Stimulated activated CD4-positive, alpha-beta T cell treated with anti-CD3 and anti-CD28 coated beads, Interleukin-1b, Interleukin-23, amount 100 ng/mL, for 4 hours (primary cell): ENCODE results near the gene IFITM1.
"Not testable (repeated sequence)": the region's sequence is repeated elsewhere in the genome, so short reads cannot be mapped to it uniquely, and the experiment has no call there.

ENCODE experiments used
- DNase-seq, 2 donors: peaks; one replicate each; pipeline ENCODE4 v3.0.0-alpha.2; 2020; ENCODE audit warnings: low read depth in 2 of 2

Gene IFITM1

GRCh38 chr11:344836-345578 lies 31.2 kb downstream of the IFITM1 start:
- no peak for DNase-seq

- DNase-seq = no peak
Observed at GRCh38 chr11:346529-346928, 32.7 kb downstream of the IFITM1 start.

DNA sequence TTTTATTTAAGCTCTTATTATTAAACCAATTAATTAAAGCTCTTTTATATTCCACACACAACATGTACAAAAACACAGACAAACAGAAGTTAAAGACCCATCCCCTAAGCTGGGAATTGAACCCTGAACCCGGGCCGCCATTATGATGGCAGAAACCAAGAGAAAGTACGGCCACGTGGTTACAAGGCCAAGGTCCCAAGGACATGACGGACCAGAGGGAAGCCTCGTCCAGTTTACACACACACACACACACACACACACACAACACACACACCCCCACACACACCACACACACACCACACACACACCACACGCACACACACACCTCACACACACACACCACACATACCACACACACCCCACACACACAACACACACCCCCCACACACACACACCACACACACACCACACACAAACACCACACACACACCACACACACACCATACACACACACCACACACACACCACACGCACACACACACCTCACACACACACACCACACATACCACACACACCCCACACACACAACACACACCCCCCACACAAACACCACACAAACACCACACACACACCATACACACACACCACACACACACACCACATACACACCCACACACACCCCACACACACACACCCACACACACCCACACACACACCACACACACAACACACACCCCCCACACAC lies 35.6 kb downstream of the IFITM1 start:
- DNase-seq = not testable (repeated sequence)

- DNase-seq = not testable (repeated sequence)
Observed at GRCh38 chr11:350033-350722, 36.3 kb downstream of the IFITM1 start.

DNA sequence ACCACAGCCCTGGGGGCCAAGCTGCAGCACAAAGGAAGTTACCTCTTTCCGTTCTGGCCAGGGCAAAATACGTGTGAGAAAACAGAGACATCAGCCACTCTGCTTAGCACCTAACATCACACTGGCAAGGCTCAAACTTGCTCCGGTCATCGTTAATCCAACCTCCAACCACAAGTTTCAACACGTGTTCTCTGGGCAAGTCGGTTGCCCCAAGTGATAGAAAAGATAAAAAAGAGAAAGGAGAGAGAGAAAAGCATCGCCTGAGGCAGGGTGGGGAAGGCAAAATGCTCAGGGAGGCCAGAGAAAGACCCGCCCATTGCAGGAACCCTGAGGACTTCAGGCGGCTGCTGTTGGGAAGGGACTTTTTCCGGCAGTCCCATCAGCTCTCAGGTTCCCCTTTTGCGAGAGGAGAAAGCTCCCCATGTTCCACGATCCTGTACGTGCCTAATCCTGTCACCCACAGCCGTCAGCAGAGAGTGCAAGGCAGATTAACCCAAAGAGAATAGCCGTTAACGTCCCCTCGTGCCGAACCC lies 36.9 kb downstream of the IFITM1 start:
- DNase-seq = no peak

DNA sequence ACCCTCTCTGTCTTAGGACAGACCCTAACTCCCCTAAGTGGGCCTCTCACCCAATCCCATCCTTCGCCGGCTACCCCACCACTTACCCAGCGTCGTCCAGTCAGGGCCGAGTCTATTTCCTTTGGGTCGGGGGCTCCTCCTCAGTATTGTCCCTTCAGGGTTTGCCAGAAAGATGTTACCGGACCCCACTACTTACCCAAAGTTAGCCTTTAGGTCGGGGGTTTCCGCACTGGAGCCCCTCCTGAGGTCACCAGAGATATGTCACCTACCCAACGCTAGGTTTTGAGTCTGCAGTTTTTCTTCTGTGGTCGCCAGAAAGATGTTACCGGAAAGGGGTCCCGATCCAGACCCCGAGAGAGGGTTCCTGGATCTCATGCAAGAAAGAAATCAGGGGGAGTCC lies 37.6 kb downstream of the IFITM1 start:
- no peak for DNase-seq

GRCh38 chr11:352456-353031 lies 38.7 kb downstream of the IFITM1 start:
- DNase-seq = no peak

- no peak for DNase-seq
Observed at GRCh38 chr11:353179-353873, 39.5 kb downstream of the IFITM1 start.

DNA sequence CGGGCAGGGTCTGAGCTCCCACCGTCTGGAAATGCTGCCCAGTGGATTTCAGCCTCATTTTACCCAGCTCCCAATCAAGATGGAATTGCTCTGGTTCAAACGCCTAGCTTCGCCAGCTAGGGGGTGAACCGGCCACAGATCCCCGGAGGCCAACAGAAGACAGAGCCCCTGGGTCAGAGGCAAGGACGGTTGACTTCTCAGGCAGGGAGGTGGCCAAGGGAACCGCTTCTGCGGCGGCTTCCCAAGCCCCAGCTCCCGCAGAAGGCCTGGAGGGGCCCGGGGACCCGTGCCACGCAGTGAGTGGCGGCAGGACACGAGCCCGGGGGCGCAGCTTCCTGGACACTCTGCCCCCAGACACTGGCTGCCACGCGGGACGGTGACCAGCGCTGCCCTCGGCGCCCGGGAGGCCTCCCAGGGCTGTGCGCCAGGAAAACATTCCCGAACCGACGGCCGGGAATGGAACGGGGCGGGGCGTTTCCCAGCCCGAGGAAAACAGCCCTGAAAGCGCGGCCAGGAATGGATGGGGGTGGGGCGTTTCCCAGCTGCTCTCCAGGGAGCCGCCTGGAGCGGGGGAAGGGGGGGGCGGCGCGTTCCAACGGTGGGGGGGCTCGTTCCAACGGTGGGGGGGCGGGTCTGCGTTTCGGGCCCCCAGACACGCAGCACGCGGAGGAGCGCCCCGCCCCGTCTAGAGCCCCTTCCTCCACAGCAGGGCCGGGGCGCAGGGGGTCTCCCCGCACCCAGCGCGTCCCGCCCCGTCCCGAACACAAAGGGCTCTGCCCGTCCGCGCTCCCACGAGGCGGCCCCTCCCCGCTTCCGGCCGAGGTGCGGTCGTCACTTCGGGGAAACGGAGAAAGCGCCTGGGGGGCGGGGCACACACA lies 42.0 kb downstream of the IFITM1 start:
- DNase-seq = peak; percentile 81 to 87

DNA sequence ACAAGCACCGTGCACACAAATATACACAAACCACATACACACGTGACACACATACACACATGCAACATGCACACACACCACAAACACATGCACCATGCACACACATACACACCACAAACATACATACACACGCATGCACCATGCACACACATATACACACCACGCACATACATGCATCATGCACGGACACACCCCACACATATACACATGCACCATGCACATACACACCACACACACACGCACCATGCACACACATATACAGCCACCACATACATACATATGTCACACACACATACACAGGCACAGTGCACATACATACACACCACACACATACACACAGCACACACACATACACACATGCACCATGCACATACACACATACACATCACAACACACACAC lies 42.8 kb downstream of the IFITM1 start:
- no peak for DNase-seq

DNA sequence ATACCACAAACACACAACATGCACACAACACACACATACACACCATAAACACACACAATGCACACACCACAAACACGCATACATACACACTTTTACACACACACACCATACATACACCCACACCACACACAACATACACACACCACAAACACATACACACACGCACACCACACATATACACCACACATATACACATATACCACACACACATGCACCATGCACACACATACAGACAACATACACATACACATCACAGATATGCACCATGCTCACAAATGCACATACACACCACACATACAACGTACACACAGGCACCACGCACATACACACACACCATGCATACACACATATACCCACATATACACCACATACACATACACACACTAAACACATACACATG lies 43.7 kb downstream of the IFITM1 start:
- DNase-seq = no peak

DNA sequence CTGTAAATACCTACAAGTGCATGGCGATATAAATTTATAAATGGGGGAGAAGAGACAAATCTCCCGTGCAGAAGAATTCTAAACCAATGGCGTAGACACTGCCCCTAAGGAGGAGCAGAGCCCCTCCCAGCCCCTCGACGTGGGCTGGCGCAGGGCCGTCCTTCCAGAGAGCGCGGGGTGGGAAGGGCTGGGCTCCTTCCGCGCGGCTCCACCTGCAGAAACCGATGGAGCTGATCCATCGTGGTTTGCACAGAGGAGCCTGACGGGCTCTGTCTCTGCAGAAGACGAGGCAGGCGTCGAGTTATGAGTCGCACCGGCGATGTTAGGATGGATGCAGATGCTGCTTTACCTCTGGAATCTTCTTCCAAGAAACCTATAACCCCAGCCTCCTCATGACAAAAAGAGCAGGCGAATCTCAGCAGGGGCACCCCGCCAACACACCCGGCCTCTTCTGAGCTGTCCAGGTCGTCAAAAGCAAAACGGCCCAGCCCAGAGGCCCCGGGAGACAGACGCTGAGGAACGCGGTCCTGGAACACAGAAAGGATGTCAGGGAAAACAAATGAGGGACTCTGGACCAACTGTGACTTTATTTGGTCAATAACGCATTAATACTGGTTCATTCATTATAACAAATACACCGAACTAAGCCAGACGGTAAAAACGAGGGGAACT lies 44.4 kb downstream of the IFITM1 start:
- DNase-seq = no peak

GRCh38 chr11:359181-359714 lies 45.4 kb downstream of the IFITM1 start:
- no peak for DNase-seq

DNA sequence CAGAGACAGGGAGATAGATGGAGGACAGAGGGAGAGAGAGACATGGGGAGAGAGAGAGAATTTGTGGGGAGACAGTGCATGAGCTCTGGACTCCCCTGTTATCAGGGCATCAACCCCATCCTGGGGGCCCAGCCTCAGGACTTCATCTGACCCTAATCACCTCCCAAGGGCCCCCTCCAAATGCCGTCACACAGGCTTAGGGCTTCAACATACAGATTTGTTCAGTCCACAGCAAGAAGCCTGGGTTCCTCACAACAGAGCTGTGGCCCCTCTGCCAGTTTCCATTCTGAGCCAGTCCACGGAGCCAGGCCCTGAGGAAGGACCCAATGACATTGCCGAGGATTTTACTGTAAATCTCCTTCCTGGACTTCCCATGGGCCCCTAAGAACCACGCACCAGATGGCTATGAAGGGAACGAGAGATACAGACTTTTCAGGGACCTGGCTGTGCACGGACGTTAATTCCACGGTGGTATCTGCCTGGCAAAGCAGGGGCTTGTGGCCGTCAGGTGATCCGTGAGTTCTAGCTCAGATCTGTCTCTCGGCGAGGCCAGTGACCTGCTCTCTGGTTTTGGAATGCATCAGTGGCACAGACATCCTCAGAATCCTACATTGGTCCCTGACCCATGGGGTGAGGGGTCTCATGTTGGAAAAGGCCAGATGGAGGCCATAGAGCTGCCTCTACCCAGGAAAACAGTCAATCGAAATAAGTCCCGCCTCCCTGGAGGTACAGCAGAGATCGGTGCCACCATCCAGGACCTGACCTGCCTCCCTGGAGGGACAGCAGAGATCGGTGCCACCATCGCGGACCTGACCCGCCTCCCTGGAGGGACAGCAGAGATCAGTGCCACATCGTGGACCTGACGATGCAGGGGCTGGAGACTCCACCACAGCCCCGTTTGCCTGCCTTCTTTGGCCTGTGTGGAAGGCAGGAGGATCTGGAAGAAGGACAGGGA lies 46.8 kb downstream of the IFITM1 start:
- DNase-seq = no peak

DNA sequence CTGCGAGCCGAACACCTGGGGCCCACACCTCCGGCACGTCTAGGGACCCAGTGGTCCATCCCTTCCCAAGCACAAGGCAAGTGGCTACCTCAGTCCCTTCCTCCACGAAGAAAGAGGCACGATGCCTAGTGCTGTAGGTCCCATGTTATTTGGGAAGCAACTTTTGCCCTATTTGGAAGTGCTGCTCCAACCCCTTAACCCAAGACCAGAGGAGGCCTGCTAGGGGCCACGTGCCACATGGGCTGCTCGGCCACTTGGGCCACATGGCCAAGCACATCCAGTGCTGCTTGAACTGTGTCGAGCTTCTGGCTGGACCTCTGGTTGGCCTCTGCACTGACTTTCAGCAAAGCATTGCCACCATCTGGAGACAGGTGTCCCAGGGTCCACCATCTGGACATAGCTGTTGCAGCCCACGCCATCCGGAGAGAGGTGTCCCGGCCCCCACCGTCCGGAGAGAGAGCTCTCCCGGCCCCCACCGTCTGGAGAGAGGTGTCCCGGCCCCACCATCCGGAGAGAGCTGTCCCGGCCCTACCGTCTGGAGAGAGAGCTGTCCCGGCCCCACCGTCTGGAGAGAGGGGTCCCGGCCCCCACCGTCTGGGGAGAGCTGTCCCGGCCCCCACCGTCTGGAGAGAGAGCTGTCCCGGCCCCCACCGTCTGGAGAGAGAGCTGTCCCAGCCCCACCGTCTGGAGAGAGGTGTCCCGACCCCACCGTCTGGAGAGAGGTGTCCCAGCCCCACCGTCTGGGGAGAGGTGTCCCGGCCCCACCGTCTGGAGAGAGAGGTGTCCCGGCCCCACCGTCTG lies 49.0 kb downstream of the IFITM1 start:
- DNase-seq = no peak

DNA sequence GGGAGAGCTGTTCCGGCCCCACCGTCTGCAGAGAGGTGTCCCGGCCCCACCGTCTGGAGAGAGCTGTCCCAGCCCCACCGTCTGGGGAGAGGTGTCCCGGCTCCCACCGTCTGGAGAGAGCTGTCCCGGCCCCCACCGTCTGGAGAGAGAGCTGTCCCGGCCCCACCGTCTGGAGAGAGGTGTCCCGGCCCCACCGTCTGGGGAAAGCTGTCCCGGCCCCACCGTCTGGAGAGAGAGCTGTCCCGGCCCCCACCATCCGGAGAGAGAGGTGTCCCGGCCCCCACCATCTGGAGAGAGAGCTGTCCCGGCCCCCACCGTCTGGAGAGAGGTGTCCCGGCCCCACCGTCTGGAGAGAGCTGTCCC lies 49.6 kb downstream of the IFITM1 start:
- DNase-seq = not testable (repeated sequence)

GRCh38 chr11:363948-364761 lies 50.3 kb downstream of the IFITM1 start:
- DNase-seq = peak; percentile 30 to 45
